Forelimb muscle (tissue), 1 donor: Measurements from ENCODE around the gene OR4K17. TPM values are rescaled to one million over a fixed set of nuclear protein-coding genes. Genes with fewer than 3 reads are reported as not detected.
"Not testable (repeated sequence)": the region's sequence is repeated elsewhere in the genome, so short reads cannot be mapped to it uniquely, and the experiment has no call there.

Experiments
- DNase-seq: peaks from one replicate; pipeline ENCODE4 v3.0.0-alpha.2; 2013; ENCODE audit warnings: low read depth
- polyA plus RNA-seq: library from polyadenylated mRNA; unstranded; fragments of 120-200 nt; gene quantifications from one replicate; pipeline ENCODE4 v1.2.1, GENCODE V29; 2013; ENCODE audit not compliant: insufficient read length

The OR4K17 gene
- 0.03 TPM for polyA plus RNA-seq

GRCh38 chr14:20110438-20110837 is at the start of gene OR4K17:
Gene OR4K17 (plus strand): TSS chr14:20110739. CDS start chr14:20117500, 6,761 bp downstream.
- DNase-seq: no peak

GRCh38 chr14:20092050-20092449 is 18.5 kb upstream of the OR4K17 start:
- no peak for DNase-seq

- DNase-seq: no peak
Measured at GRCh38 chr14:20093442-20093841, 17.1 kb upstream of the OR4K17 start.

- DNase-seq: not testable (repeated sequence)
Measured at GRCh38 chr14:20098926-20099770, 11.4 kb upstream of the OR4K17 start.

GRCh38 chr14:20112321-20112720 is 1.8 kb downstream of the OR4K17 start:
- no peak for DNase-seq

- DNase-seq: no peak
Measured at GRCh38 chr14:20116748-20117147, 6.2 kb downstream of the OR4K17 start.

- no peak for DNase-seq
Measured at GRCh38 chr14:20118795-20119194, 8.3 kb downstream of the OR4K17 start.

- no peak for DNase-seq
Measured at GRCh38 chr14:20138520-20138919, 28.0 kb downstream of the OR4K17 start, which contains the start of gene OR4N5. Gene OR4N5 (plus strand): TSS chr14:20138820. CDS start chr14:20143736, 4,916 bp downstream.

- DNase-seq: no peak
Measured at GRCh38 chr14:20143911-20144310, 33.4 kb downstream of the OR4K17 start.

GRCh38 chr14:20144820-20145219 is 34.3 kb downstream of the OR4K17 start:
- no peak for DNase-seq

GRCh38 chr14:20164462-20164861 is 53.9 kb downstream of the OR4K17 start:
- DNase-seq: no peak

GRCh38 chr14:20167091-20167490 is 56.6 kb downstream of the OR4K17 start:
- no peak for DNase-seq

GRCh38 chr14:20169852-20170251 is 59.3 kb downstream of the OR4K17 start:
- DNase-seq: not testable (repeated sequence)

Other genes starting within 250 kb of the OR4K17 start
- not detected for gene OR4K2, start 235.6 kb upstream of the OR4K17 start, polyA plus RNA-seq
- not detected for gene OR4K5, start 190.1 kb upstream of the OR4K17 start, polyA plus RNA-seq
- gene OR4K1, start 179.8 kb upstream of the OR4K17 start, polyA plus RNA-seq: not detected
- not detected for gene OR4K15, start 135.1 kb upstream of the OR4K17 start, polyA plus RNA-seq
- gene OR4Q2, start 108.6 kb upstream of the OR4K17 start, polyA plus RNA-seq: not detected
- gene OR4K14, start 91.4 kb upstream of the OR4K17 start, polyA plus RNA-seq: not detected
- 0.03 TPM for gene OR4K13, start 74.7 kb upstream of the OR4K17 start, polyA plus RNA-seq
- not detected for gene OR4L1, start 50.7 kb upstream of the OR4K17 start, polyA plus RNA-seq
- gene OR4N5, start 28.1 kb downstream of the OR4K17 start, polyA plus RNA-seq: not detected
- 0.04 TPM for gene OR11G2, start 80.2 kb downstream of the OR4K17 start, polyA plus RNA-seq
- not detected for gene OR11H6, start 113.0 kb downstream of the OR4K17 start, polyA plus RNA-seq
- 0.29 TPM for gene OR11H7, start 118.2 kb downstream of the OR4K17 start, polyA plus RNA-seq
- gene OR11H4, start 128.5 kb downstream of the OR4K17 start, polyA plus RNA-seq: not detected
- 11.4 TPM for gene TTC5, start 195.2 kb downstream of the OR4K17 start, polyA plus RNA-seq
- gene CCNB1IP1, start 222.5 kb downstream of the OR4K17 start, polyA plus RNA-seq: 62.2 TPM
- gene PARP2, start 232.9 kb downstream of the OR4K17 start, polyA plus RNA-seq: 34.2 TPM